ENCODE measurements around the gene KLK14. TPM values are rescaled to one million over a fixed set of nuclear protein-coding genes. Genes with fewer than 3 reads are reported as not detected.

The KLK14 gene
- total RNA-seq, 1 experiment from 2014 or later = 0.26 TPM

DNA sequence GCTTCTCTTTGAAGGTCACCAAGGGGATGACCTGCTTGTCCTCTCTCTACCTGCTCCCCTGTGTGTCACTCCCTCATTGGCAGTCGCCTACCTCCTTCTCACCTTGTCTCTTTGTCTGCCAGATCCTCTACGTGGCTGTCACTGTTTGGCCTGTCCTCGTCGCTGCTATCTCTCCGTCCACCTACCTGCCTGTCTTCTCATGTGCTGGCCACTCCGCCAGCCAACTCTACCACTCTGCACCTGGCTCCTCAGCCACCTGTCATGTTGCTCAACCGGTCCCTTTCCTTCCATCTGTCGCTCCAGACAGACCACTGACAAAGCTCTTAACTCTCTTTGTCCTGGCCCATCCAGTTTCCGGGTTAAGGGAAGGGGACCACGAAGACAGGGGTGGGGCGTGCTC lies 48.0 kb downstream of the KLK14 start, which contains the start of gene KLK12:
TSS of gene KLK12 (minus strand) at position 299 of the 400 bp plus-strand sequence. CDS start 381 bp downstream, outside the sequence.
- H3K27ac Mint-ChIP-seq = peak within 1 kb of the TSS in 2 of 3 experiments; percentile 36 to 50; a peak in 2 of 7 replicates
- Histone ChIP-seq H3K4me2 (ENCODE audit: insufficient read depth, insufficient read length, low read length) (no peak within 1 kb of the TSS), H3K27ac (ENCODE audit: insufficient read length, low read depth, low read length) (no peak within 1 kb of the TSS), H3K18ac (ENCODE audit: insufficient read length, low read depth, low read length) (no peak within 1 kb of the TSS), H3K4ac (ENCODE audit: low read depth, low read length) (no peak within 1 kb of the TSS), H3K4me1 (ENCODE audit: insufficient read depth, low read length) (no peaks in the 10 kb centered on the region; the same call in 1 of the 2 replicates), H2BK15ac (ENCODE audit: low read depth, low read length) (no peak within 1 kb of the TSS), H3T11ph (ENCODE audit: low read length) (no peak within 1 kb of the TSS), H2BK20ac (ENCODE audit: low read depth, low read length, poor library complexity, severe bottlenecking) (no peak within 1 kb of the TSS), H4K8ac (replicated peaks; ENCODE audit: insufficient read length, low read depth, low read length) (no peak within 1 kb of the TSS), H3K9me3 (ENCODE audit: control insufficient read depth, low read depth, low read length) (no peaks in the 10 kb centered on the region), H3K14ac (ENCODE audit: insufficient read depth, low read length) (no peak within 1 kb of the TSS), H2AFZ (ENCODE audit: low read length) (no peak within 1 kb of the TSS), H3K23me2 (ENCODE audit: insufficient read length, low read depth, low read length, poor library complexity, severe bottlenecking) (no peaks in the 10 kb centered on the region), H2AK5ac (ENCODE audit: insufficient read length, low read length) (no peak within 1 kb of the TSS), H3K27me3 (ENCODE audit: insufficient read depth, low read length) (no peaks in the 10 kb centered on the region), H4K5ac (ENCODE audit: insufficient read length, low read depth, low read length) (no peak within 1 kb of the TSS), H3K79me2 (ENCODE audit: insufficient read depth, low read length) (no peaks in the 10 kb centered on the region), H2BK12ac (ENCODE audit: insufficient read length, low read depth, low read length) (no peak within 1 kb of the TSS), H4K20me1 (ENCODE audit: control insufficient read depth, insufficient read depth, insufficient read length) (no peaks in the 10 kb centered on the region), H3K23ac (ENCODE audit: insufficient read length, low read depth, low read length) (no peak within 1 kb of the TSS), H3K9ac (ENCODE audit: extremely low read depth, insufficient read length, low read length) (no peak within 1 kb of the TSS), H4K91ac (ENCODE audit: insufficient read length, low read depth, low read length) (no peak within 1 kb of the TSS), H2BK5ac (ENCODE audit: insufficient read length, low read length) (no peak within 1 kb of the TSS), H3K56ac (ENCODE audit: insufficient read length, low read depth, low read length) (no peak within 1 kb of the TSS), H2BK120ac (ENCODE audit: low read depth, low read length, poor library complexity, severe bottlenecking) (no peak within 1 kb of the TSS), H3K79me1 (ENCODE audit: insufficient read depth, low read depth, low read length, poor library complexity, severe bottlenecking) (no peaks in the 10 kb centered on the region)
- H3K36me3 Mint-ChIP-seq (ENCODE audit: insufficient read depth in 1 of 3, low read depth in 3 of 3) = no peaks in the 10 kb centered on the region
- no peaks in the 10 kb centered on the region for H3K9me3 Mint-ChIP-seq
- peaks cover 17 to 23% of the 10 kb centered on the region in 2 experiments for H3K4me1 Mint-ChIP-seq
- no CpG with 5 or more reads among the region's 11 CpGs for WGBS (ENCODE audit: extremely low coverage, insufficient read length, low lambda C conversion rate)
- no peak for DNase-seq
- TF ChIP-seq, protein P1, sequence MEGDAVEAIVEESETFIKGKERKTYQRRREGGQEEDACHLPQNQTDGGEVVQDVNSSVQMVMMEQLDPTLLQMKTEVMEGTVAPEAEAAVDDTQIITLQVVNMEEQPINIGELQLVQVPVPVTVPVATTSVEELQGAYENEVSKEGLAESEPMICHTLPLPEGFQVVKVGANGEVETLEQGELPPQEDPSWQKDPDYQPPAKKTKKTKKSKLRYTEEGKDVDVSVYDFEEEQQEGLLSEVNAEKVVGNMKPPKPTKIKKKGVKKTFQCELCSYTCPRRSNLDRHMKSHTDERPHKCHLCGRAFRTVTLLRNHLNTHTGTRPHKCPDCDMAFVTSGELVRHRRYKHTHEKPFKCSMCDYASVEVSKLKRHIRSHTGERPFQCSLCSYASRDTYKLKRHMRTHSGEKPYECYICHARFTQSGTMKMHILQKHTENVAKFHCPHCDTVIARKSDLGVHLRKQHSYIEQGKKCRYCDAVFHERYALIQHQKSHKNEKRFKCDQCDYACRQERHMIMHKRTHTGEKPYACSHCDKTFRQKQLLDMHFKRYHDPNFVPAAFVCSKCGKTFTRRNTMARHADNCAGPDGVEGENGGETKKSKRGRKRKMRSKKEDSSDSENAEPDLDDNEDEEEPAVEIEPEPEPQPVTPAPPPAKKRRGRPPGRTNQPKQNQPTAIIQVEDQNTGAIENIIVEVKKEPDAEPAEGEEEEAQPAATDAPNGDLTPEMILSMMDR (conservative IDR thresholded peaks at IDR 0.05) = no peak
- H3K27me3 Mint-ChIP-seq (ENCODE audit: low read depth) = peaks cover 18% of the 10 kb centered on the region
- H3K4me3 Mint-ChIP-seq = no peak within 1 kb of the TSS

Measured in H9 (cell line).